ENCODE measurements around the gene OVCA2.

Gene OVCA2

GRCh38 chr17:2065949-2066400, 24.2 kb downstream of the OVCA2 start:
- DNase-seq (ENCODE audit: low spot score), result no peak

GRCh38 chr17:2067048-2067561, 25.3 kb downstream of the OVCA2 start:
- DNase-seq (ENCODE audit: low spot score), result no peak

GRCh38 chr17:2067608-2068024, 25.8 kb downstream of the OVCA2 start:
- DNase-seq (ENCODE audit: low spot score), result no peak

- DNase-seq (ENCODE audit: low spot score), result no peak
Measured at GRCh38 chr17:2068031-2068518, 26.3 kb downstream of the OVCA2 start.

DNA sequence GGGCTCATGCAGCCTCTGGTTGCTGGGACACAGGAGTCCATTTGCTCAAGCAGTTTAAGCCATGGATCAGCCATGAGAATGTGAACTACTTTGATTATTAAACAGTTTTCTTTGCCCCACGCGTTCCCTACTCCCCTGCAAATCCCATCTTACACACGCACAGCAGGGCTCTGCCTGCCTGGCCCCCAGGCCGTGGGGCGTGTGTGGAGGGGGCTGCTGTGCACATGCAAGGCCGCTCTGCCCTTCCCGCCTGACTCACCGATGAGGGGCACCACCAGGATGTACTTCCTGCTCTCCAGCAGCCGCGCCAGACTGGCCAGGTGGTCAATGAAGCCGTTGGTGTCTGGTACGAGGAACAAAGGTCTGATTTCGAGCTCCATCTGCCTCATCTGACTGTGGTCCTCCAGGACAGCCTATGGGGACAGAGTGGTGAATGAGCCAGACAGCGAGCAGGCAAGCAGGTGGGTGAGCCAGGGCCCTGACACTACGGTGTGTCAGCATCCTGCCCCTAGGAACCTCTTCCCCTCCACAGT, 26.8 kb downstream of the OVCA2 start:
- no peak for DNase-seq (ENCODE audit: low spot score)

DNA sequence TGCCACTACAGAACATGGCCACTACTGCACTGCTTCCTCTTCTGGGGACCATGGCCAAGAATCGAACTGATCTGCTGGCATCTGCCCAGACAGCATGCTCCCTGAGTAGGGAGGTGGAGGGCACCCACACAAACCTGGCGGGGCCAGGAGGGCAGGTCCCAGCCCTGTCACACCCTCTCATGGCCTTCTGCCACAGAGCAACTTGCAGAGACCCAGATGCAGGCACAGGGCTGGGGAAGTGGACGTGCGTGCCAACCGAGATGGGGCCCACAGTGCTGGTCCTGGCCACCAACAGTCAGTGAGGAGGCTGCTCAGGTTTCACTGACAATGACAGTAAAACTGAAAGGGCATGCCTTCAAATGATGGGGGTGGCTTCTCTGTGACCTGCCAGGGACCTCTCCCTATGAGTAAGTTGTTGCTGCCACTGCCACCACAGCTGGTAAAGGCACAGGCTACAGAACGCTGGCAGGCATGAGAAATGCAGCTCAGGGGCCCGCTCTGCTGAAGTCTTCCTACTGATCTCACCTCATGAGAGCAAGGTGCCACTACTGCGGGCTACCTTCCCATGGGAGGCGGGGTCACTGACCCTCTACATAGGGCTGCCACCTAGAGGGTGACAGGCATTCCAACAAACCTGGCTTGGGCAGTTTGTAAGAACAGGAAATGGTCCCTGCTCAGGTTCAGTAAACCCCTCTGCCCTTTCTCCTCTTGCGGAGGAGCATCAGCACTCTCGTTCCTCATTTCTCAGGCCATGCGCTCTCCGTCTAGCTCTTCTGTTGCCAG, 28.6 kb downstream of the OVCA2 start:
- no peak for DNase-seq (ENCODE audit: low spot score)

GRCh38 chr17:2071024-2071385, 29.2 kb downstream of the OVCA2 start:
- no peak for DNase-seq (ENCODE audit: low spot score)

- DNase-seq (ENCODE audit: low spot score), result no peak
Measured at GRCh38 chr17:2071455-2072281, 29.8 kb downstream of the OVCA2 start.

GRCh38 chr17:2074919-2075318, 33.1 kb downstream of the OVCA2 start:
- DNase-seq (ENCODE audit: low spot score), result no peak

- no peak for DNase-seq (ENCODE audit: low spot score)
Measured at GRCh38 chr17:2075336-2076086, 33.7 kb downstream of the OVCA2 start.

GRCh38 chr17:2076087-2076984, 34.5 kb downstream of the OVCA2 start:
- no peak for DNase-seq (ENCODE audit: low spot score)

DNA sequence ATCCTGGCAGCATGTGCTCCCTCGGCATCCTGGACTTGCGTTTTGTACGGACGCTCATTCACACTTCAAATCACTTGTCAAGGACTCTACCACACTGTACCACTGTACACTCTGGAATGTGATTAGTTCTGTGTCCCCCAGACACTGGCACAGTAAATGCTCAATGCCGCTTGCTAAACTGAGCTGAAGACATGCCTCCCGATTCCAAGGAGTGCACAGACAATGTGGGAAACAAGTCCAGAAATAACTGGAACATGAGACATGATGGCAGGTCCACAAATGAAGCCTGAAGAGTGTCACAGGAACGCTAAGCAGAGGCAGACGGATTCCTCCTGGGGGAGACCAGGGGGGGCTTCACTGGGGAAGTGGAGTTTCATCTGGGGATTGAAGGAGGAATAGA, 35.2 kb downstream of the OVCA2 start:
- no peak for DNase-seq (ENCODE audit: low spot score)

DNA sequence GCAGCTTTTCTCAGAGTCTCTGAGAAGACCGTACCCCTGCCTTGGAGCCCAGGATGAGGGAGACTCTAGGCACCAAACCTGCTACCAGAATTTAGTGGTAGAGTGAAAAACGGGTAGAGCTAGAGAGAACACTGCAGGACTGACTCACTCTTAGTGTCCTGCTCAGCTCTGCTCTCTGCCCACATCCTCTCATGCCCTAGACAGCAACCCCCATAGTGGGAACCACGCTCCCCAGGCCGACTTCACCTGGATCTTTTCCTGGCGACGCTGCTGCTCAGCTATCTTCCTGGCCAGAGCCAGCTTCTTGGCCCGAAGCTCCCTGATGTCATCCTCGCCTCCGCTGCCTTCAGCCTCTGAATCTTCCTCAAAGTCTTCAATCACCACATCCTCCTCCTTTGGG, 39.7 kb downstream of the OVCA2 start:
- DNase-seq (ENCODE audit: low spot score), result no peak

DNA sequence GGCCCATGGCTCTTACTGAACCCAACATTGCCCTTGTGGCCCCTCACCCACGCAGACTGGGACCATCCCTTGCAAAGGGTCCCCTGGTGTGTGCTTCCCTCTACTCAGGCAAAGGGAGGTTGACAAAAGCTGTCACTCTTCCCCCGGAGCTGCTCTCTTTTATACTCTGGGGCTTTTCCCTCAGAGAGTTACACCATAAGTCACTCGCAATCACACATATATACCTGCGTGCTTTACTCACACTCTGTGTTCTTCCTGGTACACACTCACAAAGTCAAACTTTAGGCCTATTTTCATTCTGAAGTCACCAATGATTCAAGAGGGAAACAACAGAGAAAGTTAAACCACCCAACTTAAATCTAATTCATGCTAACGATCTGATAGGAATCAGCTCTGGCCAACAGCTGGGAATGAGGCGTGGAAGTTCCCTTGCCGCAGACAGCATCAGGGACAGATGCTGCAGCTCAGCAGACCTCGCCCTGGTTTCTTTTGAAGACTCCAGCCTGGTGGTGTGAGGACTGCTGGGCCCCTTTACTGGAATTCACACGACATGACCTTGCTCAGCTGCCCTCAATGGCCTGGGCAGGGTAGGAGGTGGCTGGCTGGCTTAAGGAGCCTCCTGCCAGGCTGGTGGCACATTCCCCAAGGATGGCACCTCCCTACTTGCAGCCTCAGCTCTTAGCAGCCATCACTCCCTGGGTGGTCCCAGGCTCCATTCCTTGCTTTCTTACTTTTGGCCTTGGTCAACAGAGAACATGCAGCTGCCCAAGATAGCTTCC, 40.4 kb downstream of the OVCA2 start:
- no peak for DNase-seq (ENCODE audit: low spot score)

- DNase-seq (ENCODE audit: low spot score), result no peak
Measured at GRCh38 chr17:2083613-2084035, 41.8 kb downstream of the OVCA2 start.

GRCh38 chr17:2084036-2084765, 42.4 kb downstream of the OVCA2 start:
- no peak for DNase-seq (ENCODE audit: low spot score)

DNA sequence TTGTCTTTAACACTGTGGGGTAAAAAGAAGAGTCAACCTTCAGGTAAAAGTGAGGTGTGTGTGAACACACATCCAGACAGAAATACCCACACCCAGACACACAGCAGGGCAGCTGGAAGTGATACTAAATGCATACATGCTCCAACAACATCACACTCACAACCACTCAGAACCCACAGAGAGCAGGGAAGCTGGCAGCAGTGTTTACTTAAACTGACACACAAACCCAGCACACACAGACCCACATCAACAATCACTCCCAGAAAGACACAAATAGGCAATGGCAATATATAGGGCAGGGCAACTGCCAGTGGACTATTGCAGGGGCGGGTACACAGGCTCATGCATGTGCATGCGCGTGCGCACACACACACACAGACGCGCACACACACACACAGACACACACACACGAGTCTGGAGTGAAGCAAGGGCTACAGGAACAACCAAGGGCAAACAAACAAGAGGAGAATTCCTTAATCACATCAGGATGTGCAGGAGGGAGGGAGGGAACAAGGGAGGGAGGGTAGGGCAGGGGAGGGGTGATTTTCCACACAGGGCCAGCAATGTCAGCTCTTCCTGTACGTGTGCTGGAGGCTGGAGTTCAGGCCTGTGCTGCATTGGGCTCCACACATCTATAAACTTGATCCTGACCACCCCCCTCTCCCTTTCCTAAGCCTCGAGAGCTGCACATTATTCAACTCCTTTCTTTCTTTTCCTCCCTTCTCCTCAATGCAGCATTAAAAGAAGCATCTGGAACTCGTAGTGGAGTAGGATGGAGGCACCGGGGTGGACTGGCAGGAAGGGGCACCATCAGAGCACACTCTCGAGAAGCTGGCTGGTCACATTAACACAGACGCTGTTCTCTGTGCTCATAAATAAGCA, 43.2 kb downstream of the OVCA2 start:
- no peak for DNase-seq (ENCODE audit: low spot score)

- DNase-seq (ENCODE audit: low spot score), result no peak
Measured at GRCh38 chr17:2085648-2085949, 43.8 kb downstream of the OVCA2 start.

- no peak for DNase-seq (ENCODE audit: low spot score)
Measured at GRCh38 chr17:2086306-2086705, 44.5 kb downstream of the OVCA2 start.
